Measurements from ENCODE around the gene ZNF862.

The ZNF862 gene

GRCh38 chr7:149879766-149880637, 41.8 kb downstream of the ZNF862 start:
- WGBS (ENCODE audit: extremely low coverage, insufficient coverage, low lambda C conversion rate), result no CpG with 5 or more reads among the region's 16 CpGs

GRCh38 chr7:149880638-149881311, 42.6 kb downstream of the ZNF862 start:
- Histone ChIP-seq H3K4me3 (ENCODE audit: low read length) (no peak overlapping the region), H3K4me1 (ENCODE audit: control insufficient read depth, low read depth, low read length) (no peaks in the 10 kb centered on the region), H3K18ac (ENCODE audit: low read length) (no peak overlapping the region), H3K56ac (ENCODE audit: low read length) (no peak overlapping the region), H3K79me1 (ENCODE audit: low read length) (no peaks in the 10 kb centered on the region), H4K8ac (ENCODE audit: low read depth, low read length) (no peak overlapping the region), H3K4me2 (ENCODE audit: low read length) (no peak overlapping the region), H2BK120ac (ENCODE audit: low read depth, low read length) (no peak overlapping the region), H3K79me2 (ENCODE audit: control insufficient read depth, insufficient read depth, low read length) (no peaks in the 10 kb centered on the region), H2BK5ac (ENCODE audit: low read length) (no peak overlapping the region), H3K27ac (ENCODE audit: low read depth, low read length) (no peak overlapping the region), H2BK15ac (replicated peaks; ENCODE audit: low read depth) (no peak overlapping the region), H3K23ac (ENCODE audit: low read length) (no peak overlapping the region), H3K4ac (ENCODE audit: low read depth, low read length) (no peak overlapping the region), H2AK5ac (ENCODE audit: low read length) (no peak overlapping the region), H3K9ac (ENCODE audit: low read length) (no peak overlapping the region), H3K27me3 (ENCODE audit: insufficient read depth, low read length, poor library complexity) (no peaks in the 10 kb centered on the region), H4K5ac (ENCODE audit: low read length) (no peak overlapping the region), H3K36me3 (ENCODE audit: control insufficient read depth, insufficient read depth, low read length) (no peaks in the 10 kb centered on the region)
- no peak for DNase-seq
- WGBS (ENCODE audit: extremely low coverage, insufficient coverage, low lambda C conversion rate), result no CpG with 5 or more reads among the region's 14 CpGs

More at GRCh38 chr7:149879766-149880637, 41.8 kb downstream of the ZNF862 start:
- no peak overlapping the region for H3K18ac ChIP-seq (ENCODE audit: low read length)
- no peak overlapping the region for H4K8ac ChIP-seq (ENCODE audit: low read depth, low read length)
- H2BK120ac ChIP-seq (ENCODE audit: low read depth, low read length), result no peak overlapping the region
- no peak overlapping the region for H3K4ac ChIP-seq (ENCODE audit: low read depth, low read length)
- H3K4me3 ChIP-seq (ENCODE audit: low read length), result no peak overlapping the region
- H2BK15ac ChIP-seq (replicated peaks; ENCODE audit: low read depth), result no peak overlapping the region
- DNase-seq, result no peak
- no peak overlapping the region for H3K4me2 ChIP-seq (ENCODE audit: low read length)
- H3K56ac ChIP-seq (ENCODE audit: low read length), result no peak overlapping the region
- no peaks in the 10 kb centered on the region for H3K4me1 ChIP-seq (ENCODE audit: control insufficient read depth, low read depth, low read length)
- no peaks in the 10 kb centered on the region for H3K79me1 ChIP-seq (ENCODE audit: low read length)
- no peaks in the 10 kb centered on the region for H3K79me2 ChIP-seq (ENCODE audit: control insufficient read depth, insufficient read depth, low read length)
- H3K23ac ChIP-seq (ENCODE audit: low read length), result no peak overlapping the region
- no peak overlapping the region for H3K9ac ChIP-seq (ENCODE audit: low read length)
- no peaks in the 10 kb centered on the region for H3K36me3 ChIP-seq (ENCODE audit: control insufficient read depth, insufficient read depth, low read length)
- no peak overlapping the region for H4K5ac ChIP-seq (ENCODE audit: low read length)
- no peaks in the 10 kb centered on the region for H3K27me3 ChIP-seq (ENCODE audit: insufficient read depth, low read length, poor library complexity)
- no peak overlapping the region for H3K27ac ChIP-seq (ENCODE audit: low read depth, low read length)
- H2AK5ac ChIP-seq (ENCODE audit: low read length), result no peak overlapping the region
- no peak overlapping the region for H2BK5ac ChIP-seq (ENCODE audit: low read length)

GRCh38 chr7:149881328-149882247, 43.4 kb downstream of the ZNF862 start:
- WGBS (ENCODE audit: extremely low coverage, insufficient coverage, low lambda C conversion rate), result no CpG with 5 or more reads among the region's 19 CpGs
- H3K27ac ChIP-seq (ENCODE audit: low read depth, low read length), result no peak overlapping the region

GRCh38 chr7:149882248-149883047, 44.3 kb downstream of the ZNF862 start:
- Histone ChIP-seq H3K4ac (ENCODE audit: low read depth, low read length) (no peak overlapping the region), H3K56ac (ENCODE audit: low read length) (no peak overlapping the region), H3K4me1 (ENCODE audit: control insufficient read depth, low read depth, low read length) (no peaks in the 10 kb centered on the region), H4K5ac (ENCODE audit: low read length) (no peak overlapping the region), H3K79me2 (ENCODE audit: control insufficient read depth, insufficient read depth, low read length) (no peaks in the 10 kb centered on the region), H3K4me2 (ENCODE audit: low read length) (no peak overlapping the region), H4K8ac (ENCODE audit: low read depth, low read length) (no peak overlapping the region), H2AK5ac (ENCODE audit: low read length) (no peak overlapping the region), H3K27ac (ENCODE audit: low read depth, low read length) (no peak overlapping the region), H2BK15ac (replicated peaks; ENCODE audit: low read depth) (no peak overlapping the region), H3K23ac (ENCODE audit: low read length) (no peak overlapping the region), H3K18ac (ENCODE audit: low read length) (no peak overlapping the region), H3K79me1 (ENCODE audit: low read length) (no peaks in the 10 kb centered on the region), H3K4me3 (ENCODE audit: low read length) (no peak overlapping the region), H3K36me3 (ENCODE audit: control insufficient read depth, insufficient read depth, low read length) (no peaks in the 10 kb centered on the region), H3K9ac (ENCODE audit: low read length) (no peak overlapping the region), H2BK120ac (ENCODE audit: low read depth, low read length) (no peak overlapping the region), H3K27me3 (ENCODE audit: insufficient read depth, low read length, poor library complexity) (no peaks in the 10 kb centered on the region), H2BK5ac (ENCODE audit: low read length) (no peak overlapping the region)
- no peak for DNase-seq
- WGBS (ENCODE audit: extremely low coverage, insufficient coverage, low lambda C conversion rate), result no CpG with 5 or more reads among the region's 11 CpGs

More at GRCh38 chr7:149881328-149882247, 43.4 kb downstream of the ZNF862 start:
- no peak overlapping the region for H2BK15ac ChIP-seq (replicated peaks; ENCODE audit: low read depth)
- H3K9ac ChIP-seq (ENCODE audit: low read length), result no peak overlapping the region
- H3K56ac ChIP-seq (ENCODE audit: low read length), result no peak overlapping the region
- H3K4me2 ChIP-seq (ENCODE audit: low read length), result no peak overlapping the region
- no peak overlapping the region for H3K4ac ChIP-seq (ENCODE audit: low read depth, low read length)
- H2AK5ac ChIP-seq (ENCODE audit: low read length), result no peak overlapping the region
- no peak overlapping the region for H3K18ac ChIP-seq (ENCODE audit: low read length)
- H3K27me3 ChIP-seq (ENCODE audit: insufficient read depth, low read length, poor library complexity), result no peaks in the 10 kb centered on the region
- H3K23ac ChIP-seq (ENCODE audit: low read length), result no peak overlapping the region
- H3K4me3 ChIP-seq (ENCODE audit: low read length), result no peak overlapping the region
- H3K36me3 ChIP-seq (ENCODE audit: control insufficient read depth, insufficient read depth, low read length), result no peaks in the 10 kb centered on the region
- no peak overlapping the region for H2BK120ac ChIP-seq (ENCODE audit: low read depth, low read length)
- no peak for DNase-seq
- H3K79me2 ChIP-seq (ENCODE audit: control insufficient read depth, insufficient read depth, low read length), result no peaks in the 10 kb centered on the region
- no peaks in the 10 kb centered on the region for H3K79me1 ChIP-seq (ENCODE audit: low read length)
- H4K5ac ChIP-seq (ENCODE audit: low read length), result no peak overlapping the region
- no peak overlapping the region for H4K8ac ChIP-seq (ENCODE audit: low read depth, low read length)
- no peaks in the 10 kb centered on the region for H3K4me1 ChIP-seq (ENCODE audit: control insufficient read depth, low read depth, low read length)
- H2BK5ac ChIP-seq (ENCODE audit: low read length), result no peak overlapping the region

GRCh38 chr7:149883048-149883438, 44.9 kb downstream of the ZNF862 start:
- Histone ChIP-seq H3K23ac (ENCODE audit: low read length) (no peak overlapping the region), H3K18ac (ENCODE audit: low read length) (no peak overlapping the region), H2BK120ac (ENCODE audit: low read depth, low read length) (no peak overlapping the region), H3K56ac (ENCODE audit: low read length) (no peak overlapping the region), H3K27ac (ENCODE audit: low read depth, low read length) (no peak overlapping the region), H4K5ac (ENCODE audit: low read length) (no peak overlapping the region), H3K4me3 (ENCODE audit: low read length) (no peak overlapping the region), H2BK5ac (ENCODE audit: low read length) (no peak overlapping the region), H3K4me2 (ENCODE audit: low read length) (no peak overlapping the region), H2BK15ac (replicated peaks; ENCODE audit: low read depth) (no peak overlapping the region), H3K9ac (ENCODE audit: low read length) (no peak overlapping the region), H3K27me3 (ENCODE audit: insufficient read depth, low read length, poor library complexity) (no peaks in the 10 kb centered on the region), H3K79me2 (ENCODE audit: control insufficient read depth, insufficient read depth, low read length) (no peaks in the 10 kb centered on the region), H3K4me1 (ENCODE audit: control insufficient read depth, low read depth, low read length) (no peaks in the 10 kb centered on the region), H3K79me1 (ENCODE audit: low read length) (no peaks in the 10 kb centered on the region), H3K36me3 (ENCODE audit: control insufficient read depth, insufficient read depth, low read length) (no peaks in the 10 kb centered on the region), H4K8ac (ENCODE audit: low read depth, low read length) (no peak overlapping the region), H3K4ac (ENCODE audit: low read depth, low read length) (no peak overlapping the region), H2AK5ac (ENCODE audit: low read length) (no peak overlapping the region)
- WGBS (ENCODE audit: extremely low coverage, insufficient coverage, low lambda C conversion rate), result no CpG with 5 or more reads among the region's 8 CpGs
- DNase-seq, result no peak

Measured in mesendoderm (in vitro differentiated cells).